HG03097 (cell line): ENCODE results near the gene CERK.
"Not testable (repeated sequence)": the region's sequence is repeated elsewhere in the genome, so short reads cannot be mapped to it uniquely, and the experiment has no call there.

Source experiments
- ATAC-seq: cut with Tn5 transposase; IDR thresholded peaks from one replicate; pipeline ENCODE4 v1.9.1; 2021; ENCODE audit not compliant: unreplicated experiment, low FRiP score

CERK gene

GRCh38 chr22:46737976-46738646 lies at the start of gene CERK:
Gene CERK, minus strand, starts transcription at chr22:46738252. Its CDS starts 104 bp downstream, at chr22:46738148.
- ATAC-seq = no peak

GRCh38 chr22:46783721-46784120 lies 45.7 kb upstream of the CERK start:
- no peak for ATAC-seq

GRCh38 chr22:46782200-46782599 lies 44.1 kb upstream of the CERK start:
- ATAC-seq = not testable (repeated sequence)

GRCh38 chr22:46781291-46781690 lies 43.2 kb upstream of the CERK start:
- no peak for ATAC-seq

GRCh38 chr22:46780453-46780852 lies 42.4 kb upstream of the CERK start:
- ATAC-seq = no peak

GRCh38 chr22:46779651-46780050 lies 41.6 kb upstream of the CERK start:
- no peak for ATAC-seq

GRCh38 chr22:46779023-46779422 lies 41.0 kb upstream of the CERK start:
- ATAC-seq = no peak

GRCh38 chr22:46777609-46777970 lies 39.5 kb upstream of the CERK start:
- no peak for ATAC-seq

GRCh38 chr22:46776876-46777608 lies 39.0 kb upstream of the CERK start:
- no peak for ATAC-seq

GRCh38 chr22:46775850-46776826 lies 38.1 kb upstream of the CERK start:
- ATAC-seq = no peak

GRCh38 chr22:46774980-46775849 lies 37.2 kb upstream of the CERK start:
- no peak for ATAC-seq

- no peak for ATAC-seq
These were observed 36.4 kb upstream of the CERK start for GRCh38 chr22:46774253-46774979.

GRCh38 chr22:46773076-46773475 lies 35.0 kb upstream of the CERK start:
- no peak for ATAC-seq

GRCh38 chr22:46770726-46771125 lies 32.7 kb upstream of the CERK start:
- ATAC-seq = no peak

GRCh38 chr22:46770151-46770641 lies 32.1 kb upstream of the CERK start:
- ATAC-seq = no peak

GRCh38 chr22:46769706-46770105 lies 31.7 kb upstream of the CERK start:
- no peak for ATAC-seq

GRCh38 chr22:46769191-46769675 lies 31.2 kb upstream of the CERK start:
- no peak for ATAC-seq

- no peak for ATAC-seq
These were observed 29.4 kb upstream of the CERK start for GRCh38 chr22:46767249-46767985.
